ENCODE results near the gene DLG2. TPM values are rescaled to one million over a fixed set of nuclear protein-coding genes. Genes with fewer than 3 reads are reported as not detected.

The DLG2 gene
- total and polyA plus RNA-seq, 9 of the 15 experiments (the other 6 are each of a cell fraction or from before 2014, with no cell fraction given), result 0.52 to 1.6 (median 0.95) TPM

DNA sequence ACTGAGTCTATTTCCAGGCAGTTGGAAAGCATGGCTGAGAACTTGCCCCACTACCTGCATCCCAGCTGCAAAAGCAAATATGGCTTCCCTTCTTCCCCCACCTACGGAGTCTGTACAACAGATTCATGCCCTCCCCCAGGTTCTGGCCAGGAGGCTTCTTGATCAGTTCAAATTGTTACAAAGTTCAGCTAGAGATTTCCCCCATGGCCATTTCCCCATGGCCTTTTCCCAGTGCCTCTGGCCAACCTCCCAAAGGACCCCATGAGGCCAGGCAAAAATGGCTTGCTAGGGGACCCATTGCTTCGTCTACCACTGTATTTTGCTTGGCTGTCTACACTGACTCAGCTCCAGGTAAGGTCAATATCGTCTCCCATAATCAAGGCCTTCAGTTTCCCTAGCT, 203.3 kb downstream of the DLG2 start:
- ChIA-PET POLR2A (no interaction called here), CTCF (ENCODE audit: low intra/inter-chr PET ratio) (no interaction called here)
- Histone ChIP-seq H3K9me3 (replicated peaks; ENCODE audit: control insufficient read depth, insufficient read depth, low read depth, low read length) (no peaks in the 10 kb centered on the region), H3K27ac (ENCODE audit: extremely low read depth, low read depth, low read length) (no peak overlapping the region), H2AFZ (ENCODE audit: low read depth, low read length) (no peak overlapping the region), H3K4me1 (replicated peaks in 1 of 2; ENCODE audit: control insufficient read depth in 2 of 2, insufficient read depth in 2 of 2, low read length in 2 of 2) (no peaks in the 10 kb centered on the region), H3K36me3 (ENCODE audit: control insufficient read depth, insufficient read depth, low read length) (no peaks in the 10 kb centered on the region), H3K27me3 (ENCODE audit: control insufficient read depth in 2 of 2, insufficient read depth in 2 of 2, low read length in 2 of 2) (no peaks in the 10 kb centered on the region), H3K4me3 (no peak overlapping the region), H3K4me2 (ENCODE audit: insufficient read depth, low read length) (no peak overlapping the region), H3K79me2 (ENCODE audit: control insufficient read depth, insufficient read depth, low read length) (no peaks in the 10 kb centered on the region), H3K9ac (ENCODE audit: insufficient read depth in 1 of 2, low read depth in 2 of 2, low read length in 2 of 2) (no peak overlapping the region), H4K20me1 (replicated peaks; ENCODE audit: control insufficient read depth, insufficient read depth, low read length) (no peaks in the 10 kb centered on the region), H3K9me1 (ENCODE audit: control insufficient read depth, insufficient read depth, low read length) (no peaks in the 10 kb centered on the region)
- in situ Hi-C loops (cut with MboI), result no loop called here
- DNase-seq (ENCODE audit: extremely low read depth in 1 of 4, low spot score in 3 of 4) (no peak), FAIRE-seq (no peak), ATAC-seq (no peak)
- intact Hi-C loops (cut with micrococcal nuclease), result no loop called here
- 0% methylated on average over 3 of the region's 3 CpGs for WGBS (ENCODE audit: insufficient coverage, low coverage, missing lambda C conversion rate)
- TF ChIP-seq FOXJ3 (CRISPR knock-in tag; IDR thresholded peaks at IDR 0.05) (no peak), TCFL5 (CRISPR knock-in tag; conservative IDR thresholded peaks at IDR 0.05) (no peak), PHB2 (IDR thresholded peaks at IDR 0.05; ENCODE audit: low read depth) (no peak), ZNF134 (CRISPR knock-in tag; conservative IDR thresholded peaks at IDR 0.05) (no peak), ZNF277 (CRISPR knock-in tag; IDR thresholded peaks at IDR 0.05; ENCODE audit: borderline replicate concordance) (no peak), YBX1 (IDR thresholded peaks at IDR 0.05) (no peak), SIX5 (IDR thresholded peaks at IDR 0.05; ENCODE audit: borderline replicate concordance in 1 of 2, insufficient read depth in 1 of 2, low read depth in 1 of 2, low read length in 2 of 2) (no peak), PTRF (tag; IDR thresholded peaks at IDR 0.05) (no peak), SRSF7 (optimal IDR thresholded peaks at IDR 0.05; ENCODE audit: low read depth, low read length) (no peak)
- TF ChIP-seq, protein P1, sequence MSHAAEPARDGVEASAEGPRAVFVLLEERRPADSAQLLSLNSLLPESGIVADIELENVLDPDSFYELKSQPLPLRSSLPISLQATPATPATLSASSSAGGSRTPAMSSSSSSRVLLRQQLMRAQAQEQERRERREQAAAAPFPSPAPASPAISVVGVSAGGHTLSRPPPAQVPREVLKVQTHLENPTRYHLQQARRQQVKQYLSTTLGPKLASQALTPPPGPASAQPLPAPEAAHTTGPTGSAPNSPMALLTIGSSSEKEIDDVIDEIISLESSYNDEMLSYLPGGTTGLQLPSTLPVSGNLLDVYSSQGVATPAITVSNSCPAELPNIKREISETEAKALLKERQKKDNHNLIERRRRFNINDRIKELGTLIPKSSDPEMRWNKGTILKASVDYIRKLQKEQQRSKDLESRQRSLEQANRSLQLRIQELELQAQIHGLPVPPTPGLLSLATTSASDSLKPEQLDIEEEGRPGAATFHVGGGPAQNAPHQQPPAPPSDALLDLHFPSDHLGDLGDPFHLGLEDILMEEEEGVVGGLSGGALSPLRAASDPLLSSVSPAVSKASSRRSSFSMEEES (CRISPR knock-in tag; IDR thresholded peaks at IDR 0.05), result no peak
- no TSS peak for BruUV-seq (replicated peaks)

All from K562 (cell line).